OCI-M2 (cell line): ENCODE data around the gene FOXO1.

Experiments used
- DNase-seq: peaks from one replicate; lab custom pipeline; 2025; ENCODE audit not compliant: unreplicated experiment; lab: John Stamatoyannopoulos, UW

FOXO1 gene

GRCh38 chr13:40552895-40553294 lies 113.5 kb downstream of the FOXO1 start:
- DNase-seq, result no peak

GRCh38 chr13:40550130-40550529 lies 116.3 kb downstream of the FOXO1 start:
- no peak for DNase-seq

DNA sequence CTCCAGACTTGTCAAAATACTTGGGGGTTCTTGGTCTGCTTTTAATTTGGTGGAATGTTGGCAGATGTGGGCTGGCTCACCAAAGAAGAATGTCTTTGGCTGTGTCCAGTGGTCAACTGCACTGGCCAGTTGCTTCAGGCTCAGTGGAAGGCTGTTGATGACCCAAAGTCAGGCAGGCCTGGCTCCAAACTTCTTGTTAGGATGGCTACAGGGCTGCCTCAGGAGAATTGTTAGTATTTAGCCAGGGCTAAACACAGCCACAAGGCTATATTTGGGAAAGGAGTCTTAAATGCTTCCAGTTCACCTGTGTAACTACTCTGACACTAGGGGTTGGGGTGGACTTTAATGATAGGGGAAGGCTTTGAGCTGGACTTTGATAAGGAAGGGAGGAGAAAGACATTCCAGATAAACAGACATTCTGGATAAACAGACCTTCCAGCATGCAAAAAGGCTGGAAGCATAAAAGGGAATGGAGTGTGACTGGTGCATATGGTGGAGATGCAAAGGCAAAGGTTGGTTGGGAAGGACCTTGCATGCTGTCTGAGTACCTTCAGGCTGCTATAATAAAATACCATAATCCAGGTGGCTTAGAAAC lies 116.8 kb downstream of the FOXO1 start:
- DNase-seq, result no peak

DNA sequence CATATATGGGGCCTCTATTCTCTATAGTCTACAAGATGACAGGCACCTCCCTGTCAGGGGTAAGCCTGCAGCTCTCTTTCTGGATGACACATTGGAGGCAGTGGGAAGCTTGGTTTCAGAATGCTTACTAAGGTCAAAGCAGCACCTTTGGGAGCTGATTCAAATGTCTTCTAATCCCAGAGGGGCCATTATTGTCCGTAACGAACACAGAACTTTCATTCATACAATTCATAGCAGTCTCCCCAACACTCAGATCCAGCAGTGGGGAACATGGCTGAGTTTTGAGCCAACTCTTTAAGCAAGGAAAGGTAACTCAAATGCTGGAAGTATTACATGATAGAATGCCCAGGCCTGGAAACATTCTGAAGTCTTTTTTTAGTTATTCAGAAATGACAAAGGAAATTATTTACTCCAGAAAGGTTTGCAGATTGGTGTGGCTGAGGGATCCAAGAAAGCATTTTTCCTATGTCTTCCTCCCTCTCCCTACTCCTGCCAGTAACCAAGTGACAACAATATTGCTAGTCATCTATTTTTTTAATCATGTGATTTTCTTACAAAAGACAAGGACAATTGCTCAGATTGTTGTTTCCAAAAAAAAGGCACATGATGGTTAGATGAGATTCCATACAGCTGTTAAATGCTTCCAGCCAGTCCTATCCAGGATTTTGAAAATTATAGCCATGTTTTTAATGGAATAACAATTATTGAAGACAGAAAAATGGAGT lies 118.7 kb downstream of the FOXO1 start:
- DNase-seq, result no peak

DNA sequence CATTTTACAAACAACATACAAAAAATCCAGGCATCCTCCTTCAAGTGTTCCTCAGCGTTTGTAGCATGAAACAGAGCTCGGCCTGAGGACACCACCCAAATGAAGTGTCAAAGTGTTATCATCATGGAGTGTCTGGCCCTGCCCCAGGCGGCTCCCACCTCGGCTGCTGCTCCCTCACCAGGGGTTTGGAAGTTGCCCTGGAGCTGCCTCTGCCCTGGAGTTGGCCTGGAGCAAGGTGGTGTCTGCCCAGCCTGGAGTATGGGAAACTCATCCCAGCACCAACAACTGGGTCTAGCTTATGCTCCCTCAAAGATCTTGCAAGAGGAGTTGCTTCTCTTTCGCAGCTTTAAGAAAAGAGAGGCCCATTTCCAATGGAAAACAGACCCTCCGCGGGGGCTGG lies 120.4 kb downstream of the FOXO1 start:
- DNase-seq, result no peak

- no peak for DNase-seq
Measured at GRCh38 chr13:40540328-40541044, 126.0 kb downstream of the FOXO1 start.

DNA sequence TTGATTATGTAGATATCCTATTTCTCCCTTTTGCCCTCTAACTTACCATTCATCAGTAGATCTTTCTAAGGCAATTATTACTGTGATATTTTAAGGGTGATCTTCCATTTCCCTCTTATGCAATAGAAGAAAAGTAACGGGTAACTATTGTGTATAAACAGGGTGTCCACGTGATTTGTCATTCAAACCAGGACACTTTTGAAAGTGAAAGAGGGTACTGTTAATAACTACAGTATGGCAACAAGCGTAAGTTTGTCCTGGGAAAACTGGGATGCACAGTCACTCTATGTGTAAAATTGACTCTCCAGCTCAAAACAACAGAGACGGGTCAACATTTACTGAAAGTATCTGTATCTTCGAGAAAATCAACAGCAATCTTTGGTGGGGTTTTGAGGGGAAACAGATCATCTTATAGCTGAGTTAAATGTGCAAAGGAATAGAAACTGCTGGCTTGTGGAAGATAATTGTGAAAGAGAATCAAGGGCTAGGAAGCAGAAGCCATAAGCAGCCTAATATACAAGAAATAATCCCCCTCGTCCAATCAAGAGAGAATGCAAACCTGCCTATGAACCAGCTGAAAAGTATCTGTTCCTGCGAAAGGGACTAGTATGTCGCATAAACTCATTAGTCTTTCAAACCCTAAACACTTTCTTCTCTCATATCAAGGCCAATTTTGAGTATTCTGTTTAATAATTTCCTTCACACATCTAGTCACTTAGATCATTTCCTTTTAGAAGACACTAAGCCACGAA lies 126.7 kb downstream of the FOXO1 start:
- no peak for DNase-seq

DNA sequence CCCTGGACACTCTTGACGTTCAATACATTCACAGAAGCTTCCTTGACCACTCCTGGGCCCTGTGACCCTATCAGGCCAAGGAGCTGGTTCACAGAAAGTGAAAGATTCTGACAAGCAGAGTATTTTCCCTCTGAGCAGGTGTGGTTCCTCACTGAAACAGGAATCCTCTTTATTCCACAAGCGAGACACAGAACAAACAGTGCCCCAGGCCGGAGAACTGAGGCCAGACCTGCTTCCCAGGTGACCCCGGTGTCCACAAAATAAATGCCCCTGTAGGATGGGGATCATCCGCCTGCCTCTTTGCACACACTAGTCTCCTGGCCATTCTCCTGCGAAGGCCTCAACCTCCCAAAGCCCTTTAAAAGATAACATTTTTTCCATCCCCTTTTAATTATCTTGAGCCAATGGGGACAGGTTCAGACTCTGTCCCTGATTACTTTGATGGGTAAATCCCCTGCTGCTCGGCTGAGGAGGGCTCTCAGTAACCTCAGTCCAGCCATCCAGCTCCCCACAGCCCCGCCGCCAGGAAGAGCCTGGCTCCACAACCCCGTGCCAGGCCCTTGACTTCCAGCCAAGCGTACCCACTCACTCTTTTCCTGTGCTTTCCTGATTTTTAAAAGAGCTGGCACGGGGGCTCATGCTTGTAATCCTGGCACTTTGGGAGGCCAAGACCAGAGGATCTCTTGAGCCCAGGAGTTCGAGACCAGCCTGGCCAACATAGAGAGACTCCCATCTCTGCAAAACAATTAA lies 129.1 kb downstream of the FOXO1 start:
- DNase-seq, result no peak

- no peak for DNase-seq
Measured at GRCh38 chr13:40536443-40537113, 129.9 kb downstream of the FOXO1 start.

DNA sequence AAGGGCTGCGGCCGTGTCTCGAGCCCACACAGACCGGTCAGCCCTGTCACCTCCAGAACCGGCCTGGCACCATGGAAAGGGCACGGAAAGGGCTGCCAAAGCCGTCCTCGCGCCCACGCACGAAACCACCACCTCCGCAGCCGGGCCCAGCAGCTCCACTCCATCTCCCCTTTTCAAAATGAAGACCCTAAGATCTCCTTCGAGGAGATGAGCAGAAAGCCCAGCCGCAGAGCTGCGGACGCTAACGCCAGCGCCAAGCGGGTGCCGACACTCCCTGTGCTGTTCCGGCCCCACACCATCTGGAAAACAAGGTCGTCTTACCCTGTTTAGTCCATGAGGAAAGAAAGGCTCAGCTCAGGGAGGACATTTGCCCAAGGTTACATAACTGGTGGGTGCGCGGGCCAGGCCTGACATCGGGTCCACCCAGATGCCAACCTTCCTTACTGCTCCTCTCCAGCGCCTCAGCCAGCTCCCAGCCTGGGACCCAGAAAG lies 131.1 kb downstream of the FOXO1 start:
- DNase-seq, result no peak

- no peak for DNase-seq
Measured at GRCh38 chr13:40534456-40534855, 132.0 kb downstream of the FOXO1 start.

- DNase-seq, result no peak
Measured at GRCh38 chr13:40533072-40533471, 133.4 kb downstream of the FOXO1 start.

DNA sequence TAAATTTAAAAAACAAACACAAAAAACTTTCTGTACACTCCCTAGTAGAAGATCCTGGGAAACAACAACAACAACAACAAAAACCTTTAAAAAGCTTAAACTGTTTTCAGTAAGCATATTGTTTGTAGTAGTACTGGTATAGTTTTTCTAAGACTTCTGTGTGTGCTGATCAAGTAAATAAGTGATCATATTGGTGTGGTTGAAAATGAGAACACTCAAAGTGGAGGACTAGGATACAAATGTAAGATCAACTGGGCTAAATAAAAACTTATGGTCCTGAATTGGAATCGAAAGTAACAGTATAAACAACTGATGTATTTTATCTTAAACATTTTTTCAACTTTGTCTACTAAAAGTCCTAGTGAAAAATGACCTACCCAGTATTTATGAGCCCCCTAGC lies 135.5 kb downstream of the FOXO1 start:
- no peak for DNase-seq

- DNase-seq, result no peak
Measured at GRCh38 chr13:40528881-40529280, 137.6 kb downstream of the FOXO1 start.

GRCh38 chr13:40527914-40528313 lies 138.5 kb downstream of the FOXO1 start:
- no peak for DNase-seq

DNA sequence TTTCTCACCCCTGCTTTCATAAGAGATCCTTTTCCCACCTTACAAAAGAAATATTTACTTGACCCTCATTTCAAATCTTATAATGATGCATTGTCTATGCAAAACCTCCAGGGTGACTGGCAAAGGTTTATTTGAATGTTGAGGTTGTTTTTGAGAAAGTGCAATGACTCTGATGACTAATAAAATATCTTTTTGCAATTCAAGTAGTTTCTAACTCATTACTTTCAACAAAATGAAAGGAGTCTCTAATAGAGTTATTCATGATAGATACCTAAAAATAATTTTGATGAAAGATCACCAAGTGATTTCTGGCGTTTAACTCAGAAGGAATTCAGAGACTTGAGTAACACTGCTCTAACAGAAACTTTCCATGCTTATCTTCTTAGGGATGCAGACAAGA lies 144.2 kb downstream of the FOXO1 start:
- no peak for DNase-seq

- no peak for DNase-seq
Measured at GRCh38 chr13:40520916-40521315, 145.5 kb downstream of the FOXO1 start.

GRCh38 chr13:40519637-40520036 lies 146.8 kb downstream of the FOXO1 start:
- no peak for DNase-seq

GRCh38 chr13:40518481-40518882 lies 148.0 kb downstream of the FOXO1 start:
- DNase-seq, result no peak
